GM18907 (cell line): ENCODE measurements around the gene BICRAL.
"Not testable (repeated sequence)": the region's sequence is repeated elsewhere in the genome, so short reads cannot be mapped to it uniquely, and the experiment has no call there.

Source experiments
- ATAC-seq: cut with Tn5 transposase; IDR thresholded peaks from one replicate; pipeline ENCODE4 v1.9.1; 2021; ENCODE audit warnings: mild to moderate bottlenecking, moderate library complexity; ENCODE audit not compliant: unreplicated experiment

BICRAL gene, protein sequence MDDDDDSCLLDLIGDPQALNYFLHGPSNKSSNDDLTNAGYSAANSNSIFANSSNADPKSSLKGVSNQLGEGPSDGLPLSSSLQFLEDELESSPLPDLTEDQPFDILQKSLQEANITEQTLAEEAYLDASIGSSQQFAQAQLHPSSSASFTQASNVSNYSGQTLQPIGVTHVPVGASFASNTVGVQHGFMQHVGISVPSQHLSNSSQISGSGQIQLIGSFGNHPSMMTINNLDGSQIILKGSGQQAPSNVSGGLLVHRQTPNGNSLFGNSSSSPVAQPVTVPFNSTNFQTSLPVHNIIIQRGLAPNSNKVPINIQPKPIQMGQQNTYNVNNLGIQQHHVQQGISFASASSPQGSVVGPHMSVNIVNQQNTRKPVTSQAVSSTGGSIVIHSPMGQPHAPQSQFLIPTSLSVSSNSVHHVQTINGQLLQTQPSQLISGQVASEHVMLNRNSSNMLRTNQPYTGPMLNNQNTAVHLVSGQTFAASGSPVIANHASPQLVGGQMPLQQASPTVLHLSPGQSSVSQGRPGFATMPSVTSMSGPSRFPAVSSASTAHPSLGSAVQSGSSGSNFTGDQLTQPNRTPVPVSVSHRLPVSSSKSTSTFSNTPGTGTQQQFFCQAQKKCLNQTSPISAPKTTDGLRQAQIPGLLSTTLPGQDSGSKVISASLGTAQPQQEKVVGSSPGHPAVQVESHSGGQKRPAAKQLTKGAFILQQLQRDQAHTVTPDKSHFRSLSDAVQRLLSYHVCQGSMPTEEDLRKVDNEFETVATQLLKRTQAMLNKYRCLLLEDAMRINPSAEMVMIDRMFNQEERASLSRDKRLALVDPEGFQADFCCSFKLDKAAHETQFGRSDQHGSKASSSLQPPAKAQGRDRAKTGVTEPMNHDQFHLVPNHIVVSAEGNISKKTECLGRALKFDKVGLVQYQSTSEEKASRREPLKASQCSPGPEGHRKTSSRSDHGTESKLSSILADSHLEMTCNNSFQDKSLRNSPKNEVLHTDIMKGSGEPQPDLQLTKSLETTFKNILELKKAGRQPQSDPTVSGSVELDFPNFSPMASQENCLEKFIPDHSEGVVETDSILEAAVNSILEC

DNA sequence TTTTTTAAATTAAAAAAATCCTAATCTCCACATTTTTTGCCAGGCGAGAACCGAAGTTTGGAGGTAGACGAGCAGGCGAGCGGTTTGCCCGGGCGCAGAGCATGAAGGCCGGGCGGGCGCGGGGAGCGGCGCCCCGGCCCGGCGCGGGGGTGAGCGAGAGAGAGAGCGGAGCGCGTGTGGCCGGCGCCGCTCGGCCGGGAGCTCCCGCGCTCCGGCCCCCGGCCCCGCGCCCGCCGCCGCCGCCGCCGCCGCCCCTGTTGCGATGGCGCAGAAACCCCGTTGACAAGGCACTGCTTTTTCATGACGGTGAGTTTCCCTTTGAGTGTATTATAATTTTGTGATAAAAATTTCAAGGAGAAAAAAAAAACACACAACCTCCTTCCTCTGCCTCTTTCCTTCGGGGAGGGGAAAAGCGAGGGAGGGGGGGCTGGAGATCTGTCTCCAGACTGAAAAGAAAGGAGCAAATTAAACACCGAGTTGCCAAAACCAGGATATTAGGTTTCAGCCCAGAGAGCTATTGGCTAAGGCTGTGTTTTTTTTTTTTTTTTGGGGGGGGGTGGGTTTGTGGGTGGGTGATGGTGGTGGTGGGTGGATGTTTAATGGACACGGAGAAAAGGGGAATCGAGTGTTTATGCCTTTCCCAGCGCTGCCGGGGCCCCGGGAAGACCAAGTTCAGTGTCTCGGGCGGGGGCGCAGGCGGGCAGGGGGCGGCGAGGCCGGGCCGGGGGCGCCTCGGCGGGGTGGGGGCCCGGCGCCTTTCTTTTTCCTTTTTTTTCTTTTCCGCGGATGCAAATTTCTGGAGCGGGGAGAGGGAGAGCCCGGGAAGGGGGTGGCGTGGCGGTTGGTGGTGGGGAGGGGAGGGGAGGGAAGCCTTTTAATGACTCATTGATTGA, at the start of gene BICRAL:
BICRAL (plus strand) TSS at position 257 of the 893 bp plus-strand sequence. CDS start 39,971 bp downstream, outside the sequence.
- ATAC-seq, result no peak

DNA sequence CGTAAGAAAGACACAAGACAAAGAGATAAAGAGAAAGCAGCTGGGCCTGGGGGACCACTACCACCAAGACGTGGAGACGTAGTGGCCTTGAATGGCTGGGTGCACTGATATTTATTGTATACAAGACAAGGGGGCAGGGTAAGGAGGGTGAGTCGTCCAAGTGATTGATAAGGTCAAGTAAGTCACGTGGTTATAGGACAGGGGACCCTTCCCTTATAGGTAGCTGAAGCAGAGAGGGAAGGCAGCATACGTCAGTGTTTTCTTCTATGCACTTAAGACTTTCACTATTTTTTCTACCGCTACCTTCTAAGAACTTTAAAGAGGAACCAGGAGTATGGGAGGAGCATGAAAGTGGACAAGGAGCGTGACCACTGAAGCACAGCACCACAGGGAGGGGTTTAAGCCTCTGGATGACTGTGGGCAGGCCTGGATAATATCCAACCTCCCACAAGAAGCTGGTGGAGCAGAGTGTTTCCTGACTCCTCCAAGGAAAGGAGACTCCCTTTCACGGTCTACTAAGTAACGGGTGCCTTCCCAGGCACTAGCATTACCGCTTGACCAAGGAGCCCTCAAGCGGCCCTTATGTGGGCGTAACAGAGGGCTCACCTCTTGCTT, 47.9 kb upstream of the BICRAL start:
- ATAC-seq, result not testable (repeated sequence)

DNA sequence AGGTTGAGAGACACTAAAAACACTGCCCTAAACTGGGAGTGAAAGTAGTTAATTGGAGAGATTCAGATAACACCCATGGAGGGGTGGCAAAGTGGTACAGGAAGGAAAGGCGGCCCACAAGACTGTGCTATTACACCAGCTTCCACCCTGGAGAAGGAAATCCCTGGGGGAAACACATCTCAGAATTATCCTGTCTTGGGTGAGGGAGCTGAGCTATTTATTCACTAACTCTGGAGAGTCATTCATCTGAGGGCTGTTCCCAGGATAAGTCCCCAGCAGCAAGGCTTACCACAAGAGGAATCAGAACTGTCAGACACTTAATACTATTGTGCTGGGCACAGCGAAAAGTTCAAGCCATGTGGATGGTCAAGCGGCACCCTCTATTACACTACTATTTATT, 45.9 kb upstream of the BICRAL start:
- no peak for ATAC-seq

DNA sequence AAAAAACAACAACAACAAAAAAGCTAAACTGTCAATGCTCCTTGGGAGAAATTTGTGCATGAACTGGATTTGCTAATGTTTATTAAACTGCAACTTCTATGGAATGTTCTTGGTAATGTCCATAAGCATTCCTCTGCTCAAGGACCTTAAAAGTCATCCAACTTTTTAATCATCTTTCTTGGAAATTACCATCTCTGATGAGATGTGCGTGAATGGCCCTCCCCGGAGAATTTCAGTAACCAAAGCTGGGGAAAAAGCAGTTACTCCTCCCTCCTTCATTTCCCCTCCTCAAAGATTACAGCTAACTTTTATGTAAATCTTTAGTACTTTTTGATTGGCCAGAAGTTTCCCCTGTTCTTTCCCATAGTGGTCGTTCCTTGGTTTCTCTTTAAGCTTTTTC, 41.1 kb upstream of the BICRAL start:
- no peak for ATAC-seq

DNA sequence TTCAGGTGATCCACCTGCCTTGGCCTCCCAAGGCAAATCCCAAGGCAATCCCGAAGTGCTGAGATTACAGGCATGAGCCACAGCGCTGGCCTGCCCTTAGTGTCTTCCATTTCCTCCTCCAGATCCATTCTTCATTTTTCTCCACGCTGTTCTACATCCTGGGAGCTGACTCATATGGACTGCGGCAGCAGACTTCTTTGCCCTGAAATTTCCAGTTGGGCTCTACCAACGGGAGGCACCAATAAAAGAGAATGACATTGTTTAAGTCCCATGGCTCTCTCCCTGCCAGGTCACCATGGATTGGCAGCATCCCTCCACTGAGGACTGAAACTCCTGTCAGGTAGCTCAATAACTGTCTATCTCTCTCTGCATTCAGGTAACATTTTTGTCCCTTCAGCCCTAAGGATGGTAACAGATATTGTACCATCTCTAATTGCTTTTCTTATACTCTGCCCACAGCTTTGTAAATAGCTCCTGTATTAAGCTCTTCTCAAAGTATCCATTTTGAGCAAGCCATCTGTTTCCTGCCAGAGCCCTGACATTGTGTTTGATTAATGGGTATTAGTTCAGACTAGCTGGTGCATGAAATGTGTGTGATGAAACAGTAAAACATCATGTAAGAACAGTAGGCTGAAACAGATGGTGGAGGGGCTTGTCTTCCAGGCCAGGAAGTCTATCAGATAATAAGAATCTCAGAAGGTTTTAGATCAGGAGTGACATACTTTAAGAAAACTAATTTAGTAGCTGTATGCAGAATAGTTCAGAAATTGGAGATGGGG, 39.5 kb upstream of the BICRAL start:
- ATAC-seq, result no peak

DNA sequence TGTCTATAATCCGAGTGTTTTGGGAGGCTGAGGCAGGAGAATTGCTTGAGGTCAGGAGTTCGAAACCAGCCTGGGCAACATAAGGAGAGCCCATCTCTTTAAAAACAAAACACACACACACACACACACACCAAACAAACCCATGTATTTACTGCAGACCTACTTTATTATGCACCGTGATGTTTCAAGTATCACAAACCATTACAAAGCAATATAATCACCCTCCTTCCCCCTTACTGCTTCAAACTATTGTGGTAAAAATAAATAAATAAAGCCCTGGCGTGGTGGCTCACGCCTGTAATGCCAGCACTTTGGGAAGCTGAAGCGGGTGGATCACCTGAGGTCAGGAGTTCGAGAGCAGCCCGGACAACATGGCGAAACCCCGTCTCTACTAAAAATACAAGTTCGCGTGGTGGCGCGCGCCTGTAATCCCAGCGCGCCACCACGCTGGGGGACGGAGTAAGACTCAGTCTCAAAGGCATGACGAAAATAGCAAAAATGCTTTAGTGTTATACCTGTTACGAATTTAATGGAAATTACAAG, 37.4 kb upstream of the BICRAL start:
- ATAC-seq, result no peak

DNA sequence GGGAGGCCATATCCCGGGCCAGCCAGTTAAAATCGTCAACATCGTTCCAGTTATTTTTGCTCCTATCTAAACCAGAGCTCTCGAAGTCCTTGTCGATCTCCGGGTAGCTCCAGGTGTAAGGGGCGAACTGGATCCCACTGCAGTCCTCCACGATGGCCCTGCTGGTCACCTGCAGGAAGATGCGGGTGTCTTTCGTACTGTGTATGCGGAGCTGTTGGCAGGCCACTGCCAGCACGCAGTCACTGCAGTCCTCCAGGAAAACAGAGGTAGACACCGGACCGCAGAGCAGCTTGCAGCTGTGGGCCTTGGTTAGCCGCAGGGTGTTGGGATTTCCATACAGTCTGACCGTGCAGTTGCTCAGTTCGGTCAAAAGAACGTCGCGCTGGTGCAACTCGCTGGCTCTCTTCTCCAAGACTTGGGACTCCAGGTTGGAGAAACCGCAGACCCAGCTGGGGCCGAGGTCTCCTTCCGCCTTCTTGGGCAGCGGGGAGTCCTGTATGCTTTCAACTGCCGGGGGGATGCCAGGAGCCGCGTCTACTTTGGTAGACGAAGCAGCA, 36.7 kb upstream of the BICRAL start:
- ATAC-seq, result peak; percentile 0

DNA sequence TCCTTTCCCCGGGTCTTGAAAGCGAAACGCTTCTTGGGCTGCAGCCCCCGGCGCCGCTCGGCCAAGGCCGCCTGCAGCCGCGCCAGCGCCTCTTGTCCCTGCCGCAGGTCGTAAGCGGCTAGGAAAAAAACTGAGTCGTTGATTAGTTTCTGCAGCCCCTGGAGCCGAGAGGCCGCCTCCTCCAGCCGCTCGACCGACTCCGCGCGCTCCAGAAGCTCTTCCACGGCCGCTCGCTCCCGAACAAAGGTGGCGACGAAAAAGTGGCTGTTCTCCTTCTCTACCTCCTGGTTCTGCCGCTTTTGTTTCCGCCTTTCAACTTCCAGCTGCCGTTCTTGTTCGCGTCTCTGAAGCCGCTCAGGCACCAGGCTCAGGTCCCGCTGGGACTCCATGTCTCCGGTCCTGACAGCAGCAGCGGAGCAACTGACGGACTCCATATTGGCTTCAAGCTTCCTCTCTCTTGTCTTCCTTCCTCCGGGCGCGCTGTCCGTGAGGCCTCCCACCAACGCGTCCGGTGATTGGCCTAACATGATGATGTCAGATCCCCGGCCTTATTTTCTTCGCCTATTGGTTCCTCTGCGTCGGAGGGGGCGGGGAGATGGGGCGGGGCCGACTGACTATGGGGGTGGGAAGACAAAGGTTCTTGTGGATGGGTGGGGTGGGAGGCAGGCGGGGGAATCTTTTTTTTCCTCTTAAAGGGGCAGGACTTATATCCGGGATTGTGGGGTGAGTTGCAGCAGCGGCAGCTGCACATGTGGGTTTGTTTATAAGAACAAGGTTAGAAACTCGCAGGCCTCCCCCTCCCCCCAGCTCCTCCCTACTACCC, 36.0 kb upstream of the BICRAL start, which contains the start of gene TBCC:
TBCC (minus strand) TSS at position 464 of the 823 bp plus-strand sequence; CDS start at position 434, 30 bp downstream.
- ATAC-seq, result peak; percentile 70

DNA sequence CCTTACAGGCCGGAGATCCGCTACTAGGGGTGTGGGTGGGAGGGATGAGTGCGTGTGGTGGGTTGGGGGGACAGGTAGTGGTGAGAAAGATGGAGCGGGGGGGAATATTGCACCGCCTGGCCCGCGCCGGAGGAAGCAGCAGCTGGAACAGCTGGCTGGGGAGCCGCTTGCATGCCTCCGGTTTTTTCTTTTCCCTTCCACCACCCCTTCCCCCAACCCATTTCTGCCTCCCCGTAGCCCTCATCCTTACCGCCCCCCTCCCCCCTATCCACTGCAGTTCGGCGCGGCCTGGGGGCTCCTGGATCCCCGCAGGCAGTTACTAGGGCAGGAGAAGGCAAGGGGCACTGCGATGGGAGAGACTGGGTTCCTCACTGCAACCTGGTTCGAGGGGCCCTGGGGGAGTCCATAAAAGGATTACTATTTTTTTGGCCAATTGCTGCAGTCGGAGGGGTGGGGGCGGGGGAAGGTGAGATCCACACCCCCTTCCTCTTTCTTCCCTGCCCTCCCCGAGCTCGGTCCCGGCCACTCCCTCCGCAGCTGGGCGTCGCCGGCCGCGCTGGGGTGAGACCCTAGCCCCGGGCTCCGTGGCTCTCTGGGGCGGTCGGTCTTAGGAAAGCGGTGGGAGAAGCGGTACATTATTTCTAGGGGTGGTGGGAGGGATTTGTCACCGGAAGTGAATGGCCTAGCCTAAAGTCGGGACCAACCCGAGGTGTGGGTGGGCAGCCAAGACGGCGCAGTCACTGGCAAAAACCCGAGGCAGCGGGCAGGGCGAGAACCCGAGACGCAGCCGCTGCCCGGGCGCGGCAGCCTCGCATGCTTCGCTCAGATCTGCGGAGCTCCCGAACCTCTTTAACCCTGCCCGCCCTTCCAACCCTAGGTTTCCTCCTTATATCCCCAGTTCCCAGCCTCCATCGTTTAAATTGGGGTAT, 35.1 kb upstream of the BICRAL start:
- peak; percentile 67 for ATAC-seq

DNA sequence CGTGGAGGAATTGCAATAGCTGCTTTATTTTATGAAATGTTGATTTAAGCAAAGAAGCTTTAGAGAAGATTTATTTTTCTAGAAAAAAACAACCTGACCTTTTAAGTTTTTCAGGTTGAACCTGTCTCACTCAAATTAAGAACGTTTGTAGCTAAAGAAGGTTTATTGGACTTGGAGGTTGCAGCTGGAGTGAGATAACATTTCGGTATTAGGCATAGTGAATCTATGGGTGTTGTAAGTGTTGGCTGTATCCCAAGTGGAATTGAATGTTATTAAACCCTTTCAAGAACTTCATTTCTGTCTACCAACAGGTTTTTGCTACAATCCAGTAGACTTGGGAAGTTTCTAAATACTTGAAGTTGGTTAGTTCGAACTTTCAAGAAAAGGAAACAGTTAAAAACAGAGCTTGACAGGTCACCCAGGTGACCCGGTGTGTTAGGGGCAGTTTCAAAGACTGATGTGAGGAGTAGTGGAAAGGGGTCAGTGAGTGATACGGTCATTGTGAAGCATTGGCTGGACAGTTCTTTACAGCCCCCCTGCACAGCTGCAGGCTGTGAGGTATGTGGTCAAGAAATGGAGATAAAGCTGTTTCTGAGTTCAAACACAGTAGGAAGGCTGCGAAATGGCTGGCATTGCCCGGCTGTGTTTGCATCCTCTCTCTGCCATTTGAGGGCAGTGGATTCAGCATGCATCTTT, 33.5 kb upstream of the BICRAL start:
- ATAC-seq, result no peak

DNA sequence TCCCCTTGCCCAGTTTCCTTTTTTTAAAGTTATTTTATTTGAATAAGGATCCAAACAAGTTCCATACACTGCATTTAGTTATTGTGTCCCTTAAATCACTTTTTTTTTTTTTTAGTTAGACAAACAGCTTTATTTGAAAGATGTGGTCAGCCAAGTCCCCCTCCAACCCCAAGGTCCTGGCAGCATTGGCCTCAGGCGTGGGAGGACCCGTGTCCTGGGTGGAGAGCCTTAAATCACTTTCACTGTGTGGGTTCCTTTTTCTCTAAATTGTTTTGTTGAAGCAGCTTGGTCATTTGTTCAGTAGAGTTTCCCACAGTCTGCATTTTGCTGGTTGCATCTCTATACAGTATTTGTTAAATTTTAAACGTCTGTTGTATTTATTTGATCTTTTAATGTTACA, 30.8 kb upstream of the BICRAL start:
- ATAC-seq, result no peak

DNA sequence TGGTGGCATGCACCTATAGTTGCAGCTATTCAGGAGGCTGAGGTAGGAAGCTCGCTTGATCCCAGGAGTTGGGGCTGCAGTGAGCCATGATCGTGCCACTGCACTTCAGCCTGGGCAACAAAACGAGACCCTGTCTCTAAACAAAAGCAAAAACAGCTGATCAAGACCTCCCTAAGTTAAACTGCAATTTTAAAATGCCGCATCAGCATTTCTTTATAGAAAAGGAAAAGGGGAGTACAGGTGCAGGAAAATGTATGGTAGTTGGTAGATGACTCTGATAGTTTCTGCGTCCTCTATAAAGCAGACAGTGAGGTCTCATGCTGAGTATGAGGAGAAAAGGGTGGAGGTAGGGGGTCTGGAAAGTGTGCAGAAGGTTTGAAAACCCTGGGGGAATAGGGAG, 27.1 kb upstream of the BICRAL start:
- ATAC-seq, result no peak

DNA sequence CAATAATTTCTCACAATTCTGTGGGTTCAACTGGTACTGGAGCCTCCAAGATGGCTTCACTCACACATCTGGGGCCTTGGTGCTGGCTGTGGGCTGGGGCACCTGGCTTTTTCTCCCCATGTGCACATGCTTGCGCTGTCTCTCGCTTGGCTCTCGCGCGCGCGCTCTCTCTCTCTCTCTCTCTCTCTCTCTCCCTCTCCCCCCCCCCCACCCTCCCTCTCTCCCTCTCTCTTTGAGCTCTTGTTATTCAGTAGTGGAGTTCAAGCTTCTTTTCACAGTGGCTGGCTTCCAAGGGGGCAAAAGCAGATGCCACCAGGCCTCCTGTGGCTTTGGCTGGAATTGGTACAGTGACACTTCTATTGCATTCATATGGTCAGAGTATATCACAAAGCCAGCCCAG, 25.1 kb upstream of the BICRAL start:
- ATAC-seq, result no peak

DNA sequence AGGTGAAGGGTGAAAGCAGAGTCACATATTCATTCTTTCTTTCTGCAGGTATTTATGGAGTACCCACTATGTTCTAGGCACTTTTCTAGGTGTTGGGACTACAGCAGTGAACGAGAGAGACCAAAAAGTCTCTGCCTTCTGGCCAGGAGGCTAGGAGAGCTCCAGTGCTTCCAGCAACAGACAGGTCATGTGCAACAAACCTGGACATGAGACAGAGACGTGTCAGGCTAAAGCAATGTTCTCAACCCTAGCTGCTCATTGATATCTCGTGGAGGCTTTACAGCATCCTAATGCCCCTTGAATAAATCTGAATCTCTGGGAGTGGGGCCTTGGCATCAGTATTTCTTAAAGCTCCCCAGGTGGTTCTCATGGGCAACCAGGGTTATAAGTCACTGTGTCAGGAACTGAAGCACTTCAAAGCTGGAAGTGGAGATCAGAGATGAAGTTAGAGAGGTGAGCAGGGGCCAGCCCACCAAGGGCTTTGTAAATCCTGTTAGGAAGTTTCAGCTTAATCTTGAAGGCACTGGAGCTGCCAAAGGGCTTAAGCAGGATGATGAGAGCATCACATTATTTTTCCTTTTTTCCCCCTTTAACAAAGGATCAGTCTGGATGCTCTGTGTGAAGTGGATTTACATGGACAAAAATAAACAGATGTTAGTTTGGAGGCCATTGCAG, 23.0 kb upstream of the BICRAL start:
- ATAC-seq, result no peak

DNA sequence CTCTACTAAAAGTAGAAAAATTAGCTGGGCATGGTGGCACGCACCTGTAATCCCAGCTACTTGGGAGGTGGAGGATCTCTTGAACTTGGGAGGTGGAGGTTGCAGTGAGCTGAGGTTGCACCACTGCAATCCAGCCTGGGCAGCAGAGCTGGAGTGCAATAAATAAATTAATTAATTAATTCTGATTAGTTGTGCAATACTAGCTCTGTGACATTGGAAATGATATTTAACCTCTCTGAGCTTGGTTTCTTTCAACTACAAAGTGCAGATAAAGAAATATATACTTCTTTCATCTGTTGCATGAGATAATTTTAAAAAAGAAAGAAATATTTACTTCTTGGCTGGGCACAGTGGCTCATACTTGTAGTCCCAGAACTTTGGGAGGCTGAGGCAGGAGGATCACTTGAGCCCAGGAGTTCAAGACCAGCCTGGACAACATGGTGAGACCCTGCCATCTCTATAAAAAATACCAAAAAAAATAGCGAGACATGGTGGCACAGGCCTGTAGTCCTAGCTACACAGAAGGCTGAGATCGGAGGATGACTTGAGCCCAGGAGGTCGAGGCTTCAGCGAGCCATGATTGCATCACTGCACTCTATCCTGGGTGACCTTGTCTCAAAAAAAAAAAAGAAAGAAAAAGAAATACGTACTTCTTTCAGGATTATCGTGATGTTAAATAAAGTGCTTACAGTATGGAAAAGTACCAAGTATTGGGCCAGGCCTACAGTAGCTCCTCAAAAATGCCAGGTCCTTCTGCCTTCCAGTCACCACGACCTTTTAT, 20.4 kb upstream of the BICRAL start:
- ATAC-seq, result no peak
